Ishikawa (cell line): ENCODE data around the gene NADK.

Experiments
- CEBPB ChIP-seq: IDR thresholded peaks from 2 replicates; pipeline ENCODE4 v1.6.1; 2012
- CREB1 ChIP-seq: IDR thresholded peaks from 2 replicates; pipeline ENCODE4 v1.6.1; 2012; ENCODE audit warnings: low read depth
- EGR1 ChIP-seq: IDR thresholded peaks from 2 replicates; pipeline ENCODE4 v1.6.1; 2012
- EP300 ChIP-seq: IDR thresholded peaks from 2 replicates; pipeline ENCODE4 v1.6.1; 2012; ENCODE audit warnings: borderline replicate concordance
- FOXM1 ChIP-seq: IDR thresholded peaks from 2 replicates; pipeline ENCODE4 v1.6.1; 2012; ENCODE audit warnings: low read depth, borderline replicate concordance
- NFIC ChIP-seq: IDR thresholded peaks from 2 replicates; pipeline ENCODE4 v1.6.1; 2012
- RAD21 ChIP-seq: IDR thresholded peaks from 2 replicates; pipeline ENCODE4 v1.6.1; 2012; ENCODE audit warnings: low read depth
- TAF1 ChIP-seq: IDR thresholded peaks from 2 replicates; pipeline ENCODE4 v1.6.1; 2012; ENCODE audit warnings: low read depth, mild to moderate bottlenecking
- TCF12 ChIP-seq: IDR thresholded peaks from 2 replicates; pipeline ENCODE4 v1.6.1; 2012; ENCODE audit warnings: low read depth
- TEAD4 ChIP-seq: IDR thresholded peaks from 2 replicates; pipeline ENCODE4 v1.6.1; 2012
- YY1 ChIP-seq: IDR thresholded peaks from 2 replicates; pipeline ENCODE4 v1.6.1; 2012; ENCODE audit warnings: low read depth
- ZBTB7A ChIP-seq: IDR thresholded peaks from 2 replicates; pipeline ENCODE4 v1.6.1; 2012; ENCODE audit warnings: low read depth
- TF ChIP-seq, protein P1 (sequence below): IDR thresholded peaks from 2 replicates; pipeline ENCODE4 v1.6.1; 2012
- TF ChIP-seq, protein P2 (sequence below): IDR thresholded peaks from 2 replicates; pipeline ENCODE4 v1.6.1; 2012
- TF ChIP-seq, protein P3 (sequence below): IDR thresholded peaks from 2 replicates; pipeline ENCODE4 v1.6.1; 2012; ENCODE audit warnings: low read depth, mild to moderate bottlenecking

NADK gene

DNA sequence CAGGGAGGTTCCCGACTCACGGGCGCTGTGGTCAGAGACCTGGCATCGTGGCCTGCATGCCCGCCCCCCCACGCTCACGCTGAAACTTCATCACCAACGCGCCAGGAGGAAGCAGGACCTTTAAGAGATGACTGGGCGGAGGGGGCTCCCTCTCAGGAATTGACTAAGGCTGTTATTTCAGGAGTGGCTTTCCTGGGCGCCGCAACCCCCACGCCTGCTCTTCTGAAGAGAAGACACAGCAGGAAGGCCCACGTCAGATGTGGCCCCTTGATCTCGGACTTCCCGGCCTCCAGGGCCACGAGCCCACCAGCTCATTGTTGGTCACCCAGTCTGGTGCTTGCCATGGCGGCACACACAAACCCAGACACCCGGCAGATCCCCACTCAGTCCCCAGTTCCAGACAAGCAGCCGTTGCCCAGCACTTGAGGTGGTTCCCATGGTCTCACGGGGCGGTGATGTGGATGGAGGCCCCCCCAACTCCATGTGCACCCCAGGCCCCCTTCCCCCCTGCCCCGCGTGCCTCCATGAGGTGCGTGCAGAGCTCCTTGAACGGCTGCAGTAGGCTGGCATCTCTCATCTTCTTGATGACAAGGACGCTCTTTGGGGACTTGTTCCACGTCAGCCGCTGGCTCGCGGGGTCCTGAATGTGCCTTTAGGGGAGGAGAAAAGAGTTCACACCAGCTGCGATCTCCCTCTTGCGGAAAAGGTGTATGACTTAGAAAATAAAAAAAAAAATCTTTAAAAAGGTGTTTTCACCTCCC is 21.4 kb downstream of the NADK start:
- TF ChIP-seq TAF1 (no peak), TCF12 (no peak), ZBTB7A (no peak), RAD21 (no peak), FOXM1 (no peak), CEBPB (no peak), EGR1 (no peak), TEAD4 (no peak)
- TF ChIP-seq, protein P1, sequence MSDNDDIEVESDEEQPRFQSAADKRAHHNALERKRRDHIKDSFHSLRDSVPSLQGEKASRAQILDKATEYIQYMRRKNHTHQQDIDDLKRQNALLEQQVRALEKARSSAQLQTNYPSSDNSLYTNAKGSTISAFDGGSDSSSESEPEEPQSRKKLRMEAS: no peak

DNA sequence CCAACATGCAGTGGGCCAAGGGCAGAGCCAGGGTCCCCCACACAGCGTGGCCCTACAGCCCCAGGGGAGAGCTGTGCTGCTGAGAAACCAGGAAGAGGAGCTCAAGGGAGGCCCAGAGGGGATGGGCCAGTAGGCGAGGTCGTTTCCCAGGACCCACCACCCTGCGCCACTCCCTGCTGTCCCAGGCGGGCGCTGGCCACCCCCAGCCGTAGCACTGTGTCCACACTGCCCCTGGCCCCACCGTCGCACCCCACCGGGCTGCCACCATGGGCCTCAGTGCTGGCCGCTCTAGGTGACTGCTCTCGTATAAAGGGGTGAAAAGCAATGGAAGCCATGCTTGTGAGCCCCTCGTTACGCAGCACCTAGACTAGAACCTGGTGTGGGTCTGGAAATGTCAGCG is 22.4 kb downstream of the NADK start:
- TF ChIP-seq TEAD4: no peak

DNA sequence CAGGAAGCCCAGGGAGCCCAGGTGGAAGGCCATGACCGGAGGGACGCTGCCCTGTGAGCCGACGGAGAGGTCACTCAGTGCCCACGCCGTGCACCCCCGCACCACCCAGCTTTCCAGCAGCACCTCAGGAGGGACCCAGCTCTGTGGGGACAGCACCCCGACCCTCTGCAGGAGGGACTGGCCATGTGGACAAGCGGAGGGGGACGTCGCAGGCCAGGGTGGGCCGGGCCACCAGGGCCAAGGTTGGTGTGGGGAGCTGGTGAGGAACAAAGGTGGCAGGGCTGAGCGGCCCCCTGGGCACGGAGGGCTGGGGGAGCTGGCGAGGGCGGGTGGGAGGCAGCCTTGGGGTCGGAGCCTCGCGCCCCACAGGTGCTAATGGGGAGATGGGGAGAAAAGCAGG is 22.8 kb downstream of the NADK start:
- no peak for TF ChIP-seq CREB1
- TF ChIP-seq YY1: no peak
- TF ChIP-seq EP300: no peak

DNA sequence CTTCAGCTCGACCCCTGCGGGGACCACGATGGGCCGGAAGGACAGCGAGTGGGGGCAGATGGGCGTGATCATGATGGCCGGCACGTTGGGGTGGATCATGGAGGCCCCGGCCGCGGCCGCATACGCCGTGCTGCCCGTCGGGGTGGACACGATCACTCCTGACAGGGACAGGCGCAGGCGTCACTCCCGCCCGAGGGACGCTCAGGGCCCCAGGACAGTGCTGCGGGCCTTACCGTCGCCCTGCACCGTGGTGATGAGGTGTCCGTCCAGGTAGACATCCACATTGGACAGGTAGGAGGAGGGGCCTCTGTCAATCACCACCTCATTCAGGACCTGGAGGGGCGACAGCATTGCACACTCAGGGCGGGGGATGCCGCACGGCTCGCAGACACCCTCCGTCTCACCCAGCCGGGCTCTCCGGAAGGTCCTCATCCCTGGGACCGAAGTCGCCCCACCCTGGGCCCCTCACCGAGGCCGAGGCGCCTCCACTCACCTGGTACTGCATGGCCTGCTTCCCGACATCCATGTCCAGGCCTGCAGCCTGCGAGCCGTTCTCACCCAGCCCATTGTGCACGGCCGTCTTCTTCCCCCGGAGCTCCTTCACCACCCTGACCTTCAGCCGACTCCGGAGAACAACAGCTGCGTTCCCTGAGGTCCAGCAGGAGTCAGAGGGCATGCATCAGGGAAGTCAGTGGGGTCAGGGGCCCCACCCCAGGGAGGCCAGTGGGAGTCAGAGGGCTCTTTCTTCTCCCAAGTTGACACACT is 24.0 kb downstream of the NADK start:
- TF ChIP-seq FOXM1 (no peak), EP300 (no peak), CREB1 (no peak), NFIC (no peak), TAF1 (no peak), EGR1 (no peak)
- TF ChIP-seq, protein P2, sequence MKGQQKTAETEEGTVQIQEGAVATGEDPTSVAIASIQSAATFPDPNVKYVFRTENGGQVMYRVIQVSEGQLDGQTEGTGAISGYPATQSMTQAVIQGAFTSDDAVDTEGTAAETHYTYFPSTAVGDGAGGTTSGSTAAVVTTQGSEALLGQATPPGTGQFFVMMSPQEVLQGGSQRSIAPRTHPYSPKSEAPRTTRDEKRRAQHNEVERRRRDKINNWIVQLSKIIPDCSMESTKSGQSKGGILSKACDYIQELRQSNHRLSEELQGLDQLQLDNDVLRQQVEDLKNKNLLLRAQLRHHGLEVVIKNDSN: no peak
- TF ChIP-seq, protein P3, sequence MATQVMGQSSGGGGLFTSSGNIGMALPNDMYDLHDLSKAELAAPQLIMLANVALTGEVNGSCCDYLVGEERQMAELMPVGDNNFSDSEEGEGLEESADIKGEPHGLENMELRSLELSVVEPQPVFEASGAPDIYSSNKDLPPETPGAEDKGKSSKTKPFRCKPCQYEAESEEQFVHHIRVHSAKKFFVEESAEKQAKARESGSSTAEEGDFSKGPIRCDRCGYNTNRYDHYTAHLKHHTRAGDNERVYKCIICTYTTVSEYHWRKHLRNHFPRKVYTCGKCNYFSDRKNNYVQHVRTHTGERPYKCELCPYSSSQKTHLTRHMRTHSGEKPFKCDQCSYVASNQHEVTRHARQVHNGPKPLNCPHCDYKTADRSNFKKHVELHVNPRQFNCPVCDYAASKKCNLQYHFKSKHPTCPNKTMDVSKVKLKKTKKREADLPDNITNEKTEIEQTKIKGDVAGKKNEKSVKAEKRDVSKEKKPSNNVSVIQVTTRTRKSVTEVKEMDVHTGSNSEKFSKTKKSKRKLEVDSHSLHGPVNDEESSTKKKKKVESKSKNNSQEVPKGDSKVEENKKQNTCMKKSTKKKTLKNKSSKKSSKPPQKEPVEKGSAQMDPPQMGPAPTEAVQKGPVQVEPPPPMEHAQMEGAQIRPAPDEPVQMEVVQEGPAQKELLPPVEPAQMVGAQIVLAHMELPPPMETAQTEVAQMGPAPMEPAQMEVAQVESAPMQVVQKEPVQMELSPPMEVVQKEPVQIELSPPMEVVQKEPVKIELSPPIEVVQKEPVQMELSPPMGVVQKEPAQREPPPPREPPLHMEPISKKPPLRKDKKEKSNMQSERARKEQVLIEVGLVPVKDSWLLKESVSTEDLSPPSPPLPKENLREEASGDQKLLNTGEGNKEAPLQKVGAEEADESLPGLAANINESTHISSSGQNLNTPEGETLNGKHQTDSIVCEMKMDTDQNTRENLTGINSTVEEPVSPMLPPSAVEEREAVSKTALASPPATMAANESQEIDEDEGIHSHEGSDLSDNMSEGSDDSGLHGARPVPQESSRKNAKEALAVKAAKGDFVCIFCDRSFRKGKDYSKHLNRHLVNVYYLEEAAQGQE: no peak
- TF ChIP-seq, protein P1: no peak

DNA sequence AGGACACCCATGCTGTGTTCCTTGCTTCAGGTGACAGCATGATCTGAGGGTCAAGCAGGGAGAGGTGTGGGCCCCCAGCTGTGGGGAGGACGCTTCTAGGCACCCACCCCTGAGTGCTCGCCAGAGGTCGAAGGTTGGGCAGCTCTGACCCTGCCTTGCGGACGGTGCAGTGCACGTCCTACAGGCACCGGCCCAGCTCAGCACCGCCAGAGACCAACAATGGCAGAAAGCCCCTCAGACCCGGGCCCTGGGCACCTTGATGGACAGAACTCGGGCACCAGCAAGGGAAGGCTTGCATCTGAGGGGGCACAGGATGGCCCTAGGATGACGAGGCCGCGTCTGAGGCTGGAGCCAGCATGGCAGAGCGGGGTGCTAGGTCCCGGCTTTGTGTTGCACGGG is 24.7 kb downstream of the NADK start:
- no peak for TF ChIP-seq ZBTB7A
- TF ChIP-seq NFIC: no peak
- TF ChIP-seq RAD21: no peak
- TF ChIP-seq FOXM1: no peak
- TF ChIP-seq, protein P1: no peak
- no peak for TF ChIP-seq CEBPB
- TF ChIP-seq TAF1: no peak
- no peak for TF ChIP-seq TEAD4

DNA sequence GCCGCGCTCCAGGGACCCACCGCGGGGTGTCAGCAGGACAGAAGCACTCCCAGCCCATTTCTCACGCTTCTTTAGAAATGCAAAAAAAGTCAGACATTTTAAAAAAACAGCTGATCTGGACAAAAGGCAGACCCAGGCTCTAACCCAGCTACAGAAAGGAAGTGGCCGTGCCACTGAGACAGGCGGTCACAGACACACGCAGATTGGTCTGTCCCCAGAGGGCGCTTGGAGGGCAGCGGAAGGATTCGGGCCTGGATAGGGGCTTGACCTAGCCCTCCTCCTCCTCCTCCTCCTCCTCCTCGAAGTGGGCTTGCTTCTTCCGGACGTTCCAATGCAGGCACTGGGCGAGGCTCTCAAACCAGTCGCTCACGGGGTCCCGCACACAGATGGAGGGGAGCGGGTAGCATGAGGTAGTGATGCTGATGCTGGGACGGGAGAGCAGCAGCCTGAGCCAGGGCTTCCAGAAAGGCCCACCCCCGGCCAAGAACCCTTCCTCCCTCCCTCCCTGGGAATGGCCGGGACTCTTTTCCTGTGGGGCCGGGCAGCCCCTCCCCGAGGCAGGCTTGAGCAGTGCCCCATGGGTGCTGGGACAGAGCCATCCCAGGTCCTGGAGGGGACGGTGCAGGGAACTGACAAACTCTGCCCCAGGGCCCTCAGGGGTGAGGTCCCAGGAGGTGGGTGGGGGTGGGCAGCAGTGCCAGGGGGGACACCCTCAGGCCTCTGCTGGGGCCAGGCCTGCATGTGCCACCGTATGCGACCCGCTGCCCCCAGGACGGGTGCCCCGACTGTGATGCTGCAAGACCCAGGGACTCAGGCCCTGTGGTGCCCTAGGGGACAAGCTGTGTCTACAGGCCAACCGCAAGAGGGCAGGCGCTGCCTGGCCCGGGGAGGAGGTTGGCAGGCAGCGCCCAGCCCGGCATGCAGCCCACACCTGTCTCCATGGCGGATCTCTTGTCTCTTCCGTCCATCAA is 25.3 kb downstream of the NADK start:
- TF ChIP-seq EP300 (no peak), RAD21 (no peak), TCF12 (no peak), YY1 (no peak), ZBTB7A (no peak), NFIC (no peak), CREB1 (no peak), CEBPB (no peak), FOXM1 (no peak), TEAD4 (no peak), TAF1 (no peak), EGR1 (no peak)
- TF ChIP-seq, protein P2: no peak
- TF ChIP-seq, protein P1: no peak
- TF ChIP-seq, protein P3: no peak
